HG03571 (cell line): ENCODE results near the gene TMEM221.

ENCODE experiments used
- ATAC-seq: cut with Tn5 transposase; IDR thresholded peaks from one replicate; pipeline ENCODE4 v1.9.1; 2021; ENCODE audit not compliant: unreplicated experiment

TMEM221 gene

GRCh38 chr19:17445526-17446165 is 2.8 kb downstream of the TMEM221 start:
- ATAC-seq = no peak

DNA sequence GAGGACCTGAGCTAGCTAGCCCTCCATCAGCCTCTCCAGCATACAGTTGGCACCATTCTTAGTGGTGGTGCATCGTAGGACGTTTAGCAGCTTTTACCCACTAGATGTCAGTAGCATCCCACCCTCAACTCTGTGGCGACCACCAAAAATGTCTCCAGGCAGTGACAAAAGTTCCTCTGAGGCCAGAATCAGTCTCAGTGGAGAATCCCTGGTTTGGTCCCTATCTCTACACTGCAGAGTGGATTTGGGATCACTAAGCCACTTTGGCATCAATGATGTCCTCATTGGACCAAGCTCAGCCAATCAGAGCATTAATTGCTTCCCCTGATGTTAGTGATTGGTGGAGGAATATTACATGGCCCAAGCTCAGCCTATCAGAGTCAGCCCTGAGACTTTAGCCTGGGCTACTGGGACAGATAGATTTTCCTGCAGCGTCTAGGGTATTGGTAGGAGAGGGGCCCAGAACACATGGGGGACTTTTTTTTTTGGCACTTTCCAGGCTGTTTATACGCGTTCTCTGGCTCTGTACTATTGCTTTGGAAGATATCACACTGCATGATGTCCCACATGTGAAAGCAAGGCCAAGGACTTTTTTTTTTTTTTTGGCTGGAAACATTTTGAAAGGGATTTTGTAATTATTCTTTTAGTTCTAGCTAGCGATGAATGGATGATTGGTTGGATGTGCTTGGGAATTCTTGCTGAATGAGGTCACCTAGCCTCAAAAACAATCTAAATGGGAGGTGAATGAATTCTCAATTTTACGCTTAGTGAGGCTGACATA is 7.0 kb downstream of the TMEM221 start:
- no peak for ATAC-seq

DNA sequence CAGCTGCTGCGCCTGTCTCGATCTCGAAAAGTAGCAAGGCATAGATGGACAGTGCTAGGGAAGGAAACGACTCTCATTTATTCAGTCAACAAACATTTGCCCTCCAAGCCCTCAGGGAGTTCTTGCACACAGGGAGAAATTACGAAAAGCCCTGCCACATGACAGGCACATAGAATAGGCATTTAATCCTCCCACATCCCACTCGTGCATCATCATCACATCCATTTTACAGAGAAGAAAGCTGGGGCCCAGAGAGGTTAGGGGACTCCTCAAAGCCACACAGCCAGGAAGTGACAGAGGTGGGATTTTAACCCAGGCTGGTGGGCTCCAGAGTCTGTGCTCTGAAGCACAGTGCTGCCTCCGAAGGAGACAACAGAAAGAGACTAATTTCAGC is 11.6 kb downstream of the TMEM221 start:
- ATAC-seq = no peak

- no peak for ATAC-seq
Measured at GRCh38 chr19:17436094-17436873, 12.2 kb downstream of the TMEM221 start.

DNA sequence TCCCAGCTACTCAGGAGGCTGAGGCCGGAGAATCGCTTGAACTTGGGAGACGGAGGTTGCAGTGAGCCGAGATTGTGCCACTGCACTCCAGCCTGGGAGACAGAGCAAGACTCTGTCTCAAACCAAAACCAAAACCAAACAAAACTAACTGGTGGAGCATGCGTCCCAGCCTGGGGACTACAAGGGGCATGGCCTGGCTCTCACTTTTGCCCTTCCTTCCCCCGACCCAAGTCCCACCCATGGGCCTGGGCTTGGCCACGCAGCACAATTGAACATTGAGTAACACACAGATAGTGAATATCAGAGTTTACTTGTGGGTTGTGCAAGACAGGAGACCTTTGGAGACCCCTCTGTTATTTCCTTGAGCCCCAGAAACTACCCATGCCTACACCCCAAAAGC is 13.2 kb downstream of the TMEM221 start:
- ATAC-seq = no peak

- ATAC-seq = no peak
Measured at GRCh38 chr19:17431417-17431816, 17.1 kb downstream of the TMEM221 start.

- no peak for ATAC-seq
Measured at GRCh38 chr19:17429641-17430113, 18.8 kb downstream of the TMEM221 start.

DNA sequence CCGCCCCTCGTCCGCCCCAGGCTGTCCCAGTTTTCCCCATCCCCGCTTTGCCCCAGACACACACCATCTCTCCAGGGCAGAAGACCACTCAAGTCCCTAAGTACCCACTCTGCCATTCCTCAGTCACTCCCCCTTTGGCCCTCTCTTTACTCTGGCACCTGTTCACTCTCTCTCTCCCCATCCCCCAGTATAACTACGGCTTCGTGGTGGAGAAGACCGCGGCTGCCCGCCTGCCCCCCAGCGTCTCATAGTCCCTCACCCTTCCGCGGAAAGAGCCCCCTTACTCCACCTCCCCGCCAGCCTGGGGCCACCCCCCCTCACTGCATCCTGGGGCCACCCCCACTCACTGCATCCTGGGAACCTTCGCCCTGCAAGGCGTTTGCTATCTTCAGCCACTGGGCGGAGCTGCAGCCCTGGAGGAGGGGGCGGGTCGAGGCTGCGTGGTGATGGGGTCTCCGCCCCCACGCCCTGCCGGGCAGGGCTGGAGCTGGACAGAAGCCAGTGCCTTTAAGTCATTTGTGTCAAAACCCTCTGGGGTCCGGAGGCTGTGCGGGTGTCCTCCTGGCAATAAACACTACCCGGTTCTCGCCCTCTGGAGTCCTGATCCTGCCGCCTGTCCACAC is 23.6 kb downstream of the TMEM221 start:
- ATAC-seq = no peak

DNA sequence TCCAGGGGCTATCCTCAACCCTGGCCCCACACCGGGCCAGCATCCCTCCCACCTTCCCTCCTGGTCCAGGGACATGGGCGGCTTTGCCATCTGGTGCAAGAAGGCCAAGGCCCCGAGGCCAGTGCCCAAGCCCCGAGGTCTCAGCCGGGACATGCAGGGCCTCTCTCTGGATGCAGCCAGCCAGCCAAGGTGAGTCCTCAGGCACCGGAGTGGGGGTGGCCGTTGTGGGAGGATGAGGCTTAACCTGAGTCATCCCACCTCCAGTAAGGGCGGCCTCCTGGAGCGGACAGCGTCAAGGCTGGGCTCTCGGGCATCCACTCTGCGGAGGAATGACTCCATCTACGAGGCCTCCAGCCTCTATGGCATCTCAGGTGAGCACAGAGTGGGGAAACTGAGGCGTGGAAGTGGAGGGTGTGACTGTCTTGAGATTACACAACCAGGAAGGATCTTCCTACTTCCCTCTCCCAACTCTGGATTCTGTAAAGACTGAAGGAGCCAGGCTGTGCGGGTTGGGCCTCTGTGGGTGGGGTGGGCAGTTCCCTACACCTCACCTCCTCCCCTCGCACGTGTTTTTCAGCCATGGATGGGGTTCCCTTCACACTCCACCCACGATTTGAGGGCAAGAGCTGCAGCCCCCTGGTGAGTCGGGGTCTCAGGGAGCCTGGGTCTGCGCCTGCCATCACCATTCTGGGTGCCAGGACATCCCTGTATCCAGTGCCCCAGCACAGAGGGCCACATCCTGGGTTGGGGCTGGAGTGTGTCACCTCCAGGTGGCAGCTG is 24.8 kb downstream of the TMEM221 start:
- no peak for ATAC-seq

GRCh38 chr19:17421942-17422341 is 26.5 kb downstream of the TMEM221 start:
- ATAC-seq = no peak

DNA sequence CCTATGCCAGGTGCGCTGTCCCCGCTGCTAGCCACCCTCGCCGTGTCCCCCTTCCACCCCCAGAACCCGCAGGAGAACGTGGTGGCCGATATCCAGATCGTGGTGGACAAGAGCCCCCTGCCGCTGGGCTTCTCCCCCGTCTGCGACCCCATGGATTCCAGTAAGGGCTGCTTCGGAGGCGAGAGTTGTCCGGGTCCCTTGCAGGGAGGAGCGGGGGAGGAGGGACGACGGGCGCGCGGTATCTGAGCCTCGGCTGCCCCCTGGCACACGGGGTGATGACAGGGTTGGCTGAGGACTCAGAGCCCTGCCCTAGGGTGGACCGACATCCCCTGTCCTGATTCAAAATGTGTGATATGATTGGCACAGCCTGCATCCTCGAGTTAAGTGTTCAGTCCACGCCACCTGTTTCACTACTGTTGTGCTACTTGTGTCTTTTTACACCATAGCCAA is 28.0 kb downstream of the TMEM221 start:
- peak; percentile 21 for ATAC-seq

DNA sequence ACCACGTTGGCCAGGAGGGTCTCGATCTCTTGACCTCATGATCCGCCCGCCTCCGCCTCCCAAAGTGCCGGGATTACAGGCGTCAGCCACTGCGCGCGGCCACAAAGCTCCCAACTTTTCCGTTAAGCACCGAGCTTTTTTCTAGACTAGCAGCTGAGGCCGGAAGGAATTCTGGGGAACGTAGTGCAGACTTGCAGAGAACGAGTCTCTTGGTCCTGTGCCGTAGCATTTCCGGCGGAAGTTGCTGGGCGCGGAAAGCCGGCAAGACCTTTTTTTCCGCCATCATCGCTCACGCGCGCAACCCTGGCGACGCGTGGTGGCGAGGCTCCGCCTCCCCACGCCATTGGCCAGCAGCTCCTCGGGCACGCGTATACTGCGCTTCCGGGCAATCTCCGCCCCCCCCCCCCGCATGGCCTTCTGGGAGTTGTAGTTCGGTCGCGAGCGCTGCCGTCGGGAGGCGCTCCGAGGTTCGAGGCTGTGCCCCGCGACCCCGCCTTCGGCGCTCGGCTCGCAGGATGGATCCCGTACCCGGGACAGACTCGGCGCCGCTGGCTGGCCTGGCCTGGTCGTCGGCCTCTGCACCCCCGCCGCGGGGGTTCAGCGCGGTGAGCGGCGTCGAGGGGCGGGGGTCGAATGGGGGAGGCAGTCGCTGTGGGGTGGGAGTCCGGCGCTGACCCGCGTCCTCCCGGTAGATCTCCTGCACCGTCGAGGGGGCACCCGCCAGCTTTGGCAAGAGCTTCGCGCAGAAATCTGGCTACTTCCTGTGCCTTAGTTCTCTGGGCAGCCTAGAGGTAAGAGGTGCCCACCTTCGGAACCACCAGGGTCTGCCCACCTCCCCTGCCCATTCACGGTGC is 28.6 kb downstream of the TMEM221 start, which contains the start of gene MVB12A:
TSS of gene MVB12A (plus strand) at position 427 of the 854 bp plus-strand sequence. CDS start at position 516, 89 bp downstream.
- peak; percentile 75 for ATAC-seq

GRCh38 chr19:17419154-17419620 is 29.3 kb downstream of the TMEM221 start:
- ATAC-seq = no peak

- no peak for ATAC-seq
Measured at GRCh38 chr19:17418710-17419109, 29.8 kb downstream of the TMEM221 start.

DNA sequence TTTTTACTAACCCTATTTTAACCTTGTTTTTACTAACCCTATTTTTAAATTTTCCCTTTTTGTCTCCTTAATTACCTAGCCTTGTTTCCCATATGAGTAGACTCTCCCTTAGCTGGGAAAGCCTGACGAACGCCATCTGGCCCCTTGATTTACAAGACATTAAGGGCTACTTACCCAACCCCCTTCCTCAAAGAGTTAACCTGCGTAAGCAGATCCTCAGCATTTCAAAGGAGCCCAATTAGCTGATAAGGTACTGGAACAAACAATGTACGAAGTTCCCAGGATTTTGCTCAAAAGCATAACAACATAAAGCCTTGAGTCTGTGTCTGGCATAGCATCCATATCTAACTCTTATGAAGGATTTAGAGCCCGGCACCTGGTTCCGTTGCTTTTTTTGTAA is 33.3 kb downstream of the TMEM221 start:
- no peak for ATAC-seq

GRCh38 chr19:17414097-17414496 is 34.4 kb downstream of the TMEM221 start:
- no peak for ATAC-seq

GRCh38 chr19:17411801-17412200 is 36.7 kb downstream of the TMEM221 start:
- ATAC-seq = no peak

DNA sequence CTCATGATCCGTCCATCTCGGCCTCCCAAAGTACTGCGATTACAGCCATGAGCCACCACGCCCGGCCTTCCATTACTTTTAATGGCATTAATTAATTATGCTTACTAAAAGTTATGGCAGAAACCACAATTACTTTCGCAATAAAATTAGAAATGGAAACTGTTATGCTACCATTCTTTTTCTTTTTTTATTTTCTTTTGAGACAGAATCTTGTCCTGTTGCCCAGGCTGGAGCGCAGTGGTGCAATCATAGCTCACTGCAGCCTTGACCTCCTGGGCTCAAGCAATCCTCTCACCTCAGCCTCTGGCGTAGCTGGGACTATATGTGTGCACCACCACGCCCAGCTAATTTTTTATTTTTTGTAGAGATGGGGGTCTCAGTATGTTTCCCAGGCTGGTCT is 38.5 kb downstream of the TMEM221 start:
- ATAC-seq = no peak

DNA sequence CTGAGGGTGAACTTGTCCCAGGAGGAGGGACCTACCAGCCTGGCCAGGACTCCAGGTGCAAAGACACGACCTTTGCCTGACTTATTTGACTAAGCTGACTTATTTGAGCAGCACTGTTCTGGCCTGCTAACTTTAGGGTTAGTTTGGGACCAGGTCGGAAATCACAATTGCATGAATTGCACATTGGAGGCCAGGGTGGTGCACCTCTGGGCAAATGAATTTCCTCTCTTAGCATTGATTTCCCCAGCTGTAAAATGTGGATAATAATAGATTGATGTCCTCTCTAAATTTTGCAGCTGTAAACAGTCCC is 41.6 kb downstream of the TMEM221 start:
- no peak for ATAC-seq
